SU-DHL-6 (cell line): ENCODE results near the gene MXI1.

Source experiments
- H2AFZ ChIP-seq: fragments of 200-600 bp; sonication (generic); 2 replicates; pipeline ENCODE4 v1.6.1; 2014; ENCODE audit warnings: low read depth, mild to moderate bottlenecking, moderate library complexity, mixed read lengths, antibody characterized with exemption, low read length; ENCODE audit not compliant: severe bottlenecking
- H3F3A ChIP-seq: fragments of 200-600 bp; shearing (Covaris generic); 2 replicates; pipeline ENCODE4 v1.6.0; 2016; ENCODE audit warnings: antibody characterized with exemption, mild to moderate bottlenecking; ENCODE audit not compliant: insufficient read depth
- H3K27ac ChIP-seq: fragments of 200-600 bp; sonication (generic); 2 replicates; pipeline ENCODE4 v1.5.1; 2016; ENCODE audit warnings: low read depth, mild to moderate bottlenecking, low read length, moderate library complexity, mixed read lengths
- H3K27me3 ChIP-seq: fragments of 200-600 bp; sonication (generic), shearing (Covaris generic); 2 replicates; pipeline ENCODE4 v1.6.0; 2014; ENCODE audit warnings: mild to moderate bottlenecking, low read length
- H3K36me3 ChIP-seq: fragments of 200-600 bp; sonication (generic); 2 replicates; pipeline ENCODE4 v1.6.1; 2014; ENCODE audit warnings: mild to moderate bottlenecking, low read length, mixed read lengths
- H3K4me2 ChIP-seq: fragments of 300-600, 200-600 bp; shearing (Covaris generic), sonication (generic); 2 replicates; pipeline ENCODE4 v1.6.0; 2014; ENCODE audit warnings: low read length, low read depth, mild to moderate bottlenecking; ENCODE audit not compliant: poor library complexity, severe bottlenecking
- H3K4me3 ChIP-seq: fragments of 200-600 bp; sonication (generic); 2 replicates; pipeline ENCODE4 v1.5.1; 2014; ENCODE audit warnings: antibody characterized with exemption, low read length, mild to moderate bottlenecking, mixed read lengths; ENCODE audit not compliant: insufficient read depth, poor library complexity, severe bottlenecking
- H3K79me2 ChIP-seq: fragments of 200-600 bp; sonication (generic); 2 replicates; pipeline ENCODE4 v1.6.1; 2014; ENCODE audit warnings: mild to moderate bottlenecking, low read length, moderate library complexity; ENCODE audit not compliant: insufficient read depth
- H3K9ac ChIP-seq: fragments of 200-600 bp; sonication (generic); 2 replicates; pipeline ENCODE4 v1.7.0; 2014; ENCODE audit warnings: mild to moderate bottlenecking, low read length
- H3K9me2 ChIP-seq: fragments of 200-600 bp; sonication (generic); replicated peaks from 2 replicates; pipeline ENCODE4 v1.6.1; 2014; ENCODE audit warnings: low read length; ENCODE audit not compliant: insufficient read depth
- H3K9me3 ChIP-seq: fragments of 200-600 bp; sonication (generic); 2 replicates; pipeline ENCODE4 v1.6.1; 2014; ENCODE audit warnings: low read length, mixed read lengths; ENCODE audit not compliant: insufficient read depth
- H4K20me1 ChIP-seq: fragments of 200-600 bp; sonication (generic); 2 replicates; pipeline ENCODE4 v1.6.1; 2014; ENCODE audit warnings: low read depth, mild to moderate bottlenecking, antibody characterized with exemption, low read length, moderate library complexity, mixed read lengths
- CTCF ChIP-seq: fragments of 200-600 bp; sonication (generic); IDR thresholded peaks from one replicate; pipeline ENCODE4 v1.5.1; 2017; ENCODE audit warnings: antibody characterized with exemption, mild to moderate bottlenecking, low read length, moderate library complexity; ENCODE audit not compliant: insufficient read depth, poor library complexity, severe bottlenecking
- EZH2phosphoT487 ChIP-seq: fragments of 200-600 bp; sonication (generic), shearing (Covaris generic); conservative IDR thresholded peaks from 2 replicates; pipeline ENCODE4 v1.6.1; 2018; ENCODE audit warnings: mild to moderate bottlenecking, antibody characterized with exemption, low read length, moderate library complexity, mixed read lengths

The MXI1 gene

DNA sequence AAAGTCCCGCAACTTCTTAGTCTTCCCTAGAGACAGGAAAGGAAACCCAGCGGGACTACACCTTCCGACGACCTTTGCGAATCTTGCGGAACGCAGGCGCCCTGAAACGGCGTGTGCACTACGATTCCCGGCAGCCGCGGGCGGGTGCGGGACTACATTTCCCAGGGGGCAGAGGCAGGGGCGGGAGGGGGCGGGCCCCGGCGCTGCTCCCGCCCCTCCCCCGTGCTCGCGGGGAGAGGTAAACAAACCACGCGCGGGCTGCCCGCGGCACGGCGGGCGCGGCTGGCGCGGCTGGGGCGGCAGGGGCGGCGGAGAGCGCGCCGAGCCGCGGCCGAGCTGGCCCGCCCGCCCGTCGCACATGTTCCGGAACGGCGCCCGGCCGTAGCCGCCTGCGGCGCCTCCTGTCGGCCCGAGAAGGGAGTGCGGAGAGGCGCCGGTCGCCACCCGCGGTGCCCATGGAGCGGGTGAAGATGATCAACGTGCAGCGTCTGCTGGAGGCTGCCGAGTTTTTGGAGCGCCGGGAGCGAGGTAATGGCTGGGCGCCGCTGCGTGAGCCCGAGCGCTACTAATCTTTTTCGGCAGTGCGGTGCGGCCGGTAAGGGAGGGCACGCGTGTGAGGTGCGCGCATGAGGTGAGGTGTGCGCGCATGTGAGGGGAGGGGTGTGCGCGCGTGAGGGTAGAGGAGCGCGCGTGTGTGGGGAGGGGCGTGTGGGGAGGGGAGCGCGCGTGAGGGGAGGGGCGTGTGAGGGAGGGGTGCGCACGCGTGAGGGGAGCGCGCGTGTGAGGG lies 18.5 kb downstream of the MXI1 start:
- H3K4me2 ChIP-seq, result peak overlapping the region; percentile 71
- no peaks in the 10 kb centered on the region for H3K27me3 ChIP-seq
- H3K27ac ChIP-seq, result peak overlapping the region; percentile 55
- peak overlapping the region; percentile 71 for H3K4me3 ChIP-seq
- no peaks in the 10 kb centered on the region for H3K9me2 ChIP-seq
- no peaks in the 10 kb centered on the region for H4K20me1 ChIP-seq
- peaks cover 21% of the 10 kb centered on the region for H3F3A ChIP-seq
- H3K9ac ChIP-seq, result peak overlapping the region; percentile 53
- H3K79me2 ChIP-seq, result no peaks in the 10 kb centered on the region
- no peaks in the 10 kb centered on the region for H3K9me3 ChIP-seq
- H3K36me3 ChIP-seq, result no peaks in the 10 kb centered on the region
- TF ChIP-seq CTCF, result peak; percentile 26
- TF ChIP-seq EZH2phosphoT487, result no peak
- H2AFZ ChIP-seq, result peak overlapping the region; percentile 84

DNA sequence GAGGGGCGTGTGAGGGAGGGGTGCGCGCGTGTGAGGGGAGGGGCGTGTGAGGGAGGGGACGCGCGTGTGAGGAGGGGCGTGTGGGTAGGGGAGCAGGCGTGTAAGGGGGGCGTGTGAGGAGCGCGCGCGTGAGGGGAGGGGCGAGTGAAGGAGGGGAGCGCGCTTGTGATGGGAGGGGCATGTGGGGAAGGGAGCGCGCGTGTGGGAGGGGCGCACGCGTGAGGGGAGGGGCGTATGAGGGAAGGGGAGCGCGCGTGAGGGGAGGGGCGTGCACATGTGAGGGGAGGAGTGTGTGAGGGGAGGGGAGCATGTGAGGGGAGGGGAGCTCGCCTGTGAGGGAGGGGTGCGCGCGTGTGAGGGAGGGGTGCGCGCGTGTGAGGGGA lies 19.1 kb downstream of the MXI1 start:
- TF ChIP-seq CTCF (no peak), EZH2phosphoT487 (no peak)
- Histone ChIP-seq H3K79me2 (no peaks in the 10 kb centered on the region), H2AFZ (no peak overlapping the region), H3K27ac (no peak overlapping the region), H3K9me3 (no peaks in the 10 kb centered on the region), H3K4me3 (peak overlapping the region; percentile 71), H3K4me2 (peak overlapping the region; percentile 49), H3K36me3 (no peaks in the 10 kb centered on the region), H3K9me2 (no peaks in the 10 kb centered on the region), H3K27me3 (no peaks in the 10 kb centered on the region), H3F3A (peaks cover 21% of the 10 kb centered on the region), H4K20me1 (no peaks in the 10 kb centered on the region), H3K9ac (peak overlapping the region; percentile 53)

GRCh38 chr10:110226926-110227641 lies 19.7 kb downstream of the MXI1 start:
- no peak overlapping the region for H3K27ac ChIP-seq
- peak overlapping the region; percentile 71 for H3K4me3 ChIP-seq
- H3K79me2 ChIP-seq, result no peaks in the 10 kb centered on the region
- peak overlapping the region; percentile 52 for H2AFZ ChIP-seq
- peaks cover 21% of the 10 kb centered on the region for H3F3A ChIP-seq
- no peaks in the 10 kb centered on the region for H4K20me1 ChIP-seq
- H3K4me2 ChIP-seq, result peak overlapping the region; percentile 49
- H3K27me3 ChIP-seq, result no peaks in the 10 kb centered on the region
- no peaks in the 10 kb centered on the region for H3K9me3 ChIP-seq
- no peaks in the 10 kb centered on the region for H3K9me2 ChIP-seq
- H3K36me3 ChIP-seq, result no peaks in the 10 kb centered on the region
- TF ChIP-seq CTCF (no peak), EZH2phosphoT487 (no peak)
- H3K9ac ChIP-seq, result peak overlapping the region; percentile 28; the same call in 1 of the 2 replicates
